HFFc6 (cell line): Measurements from ENCODE around the gene AHDC1. TPM values are rescaled to one million over a fixed set of nuclear protein-coding genes. Genes with fewer than 3 reads are reported as not detected.
A peak's percentile ranks its signal among the peaks of the same experiment; 100 is the strongest.

Experiments
- DNase-seq: peaks from one replicate; pipeline ENCODE4 v3.0.0-alpha.2; 2018
- H3K27ac Mint-ChIP-seq: 2 replicates; pipeline ENCODE4 v1.8.0; 2020; ENCODE audit warnings: mild to moderate bottlenecking, mixed read lengths
- H3K27me3 Mint-ChIP-seq: 2 replicates; pipeline ENCODE4 v1.8.0; 2021; ENCODE audit warnings: mild to moderate bottlenecking, moderate library complexity, mixed read lengths; ENCODE audit not compliant: insufficient read depth
- H3K36me3 Mint-ChIP-seq: 2 replicates; pipeline ENCODE4 v1.8.0; 2021; ENCODE audit warnings: low read depth, mixed read lengths
- H3K4me1 Mint-ChIP-seq: 2 replicates; pipeline ENCODE4 v1.8.0; 2020; ENCODE audit warnings: low read depth, mixed read lengths
- H3K4me3 Mint-ChIP-seq: 2 replicates; pipeline ENCODE4 v1.8.0; 2020; ENCODE audit warnings: mild to moderate bottlenecking, moderate library complexity, mixed read lengths
- H3K9me3 Mint-ChIP-seq: 2 replicates; pipeline ENCODE4 v1.8.0; 2020; ENCODE audit warnings: mild to moderate bottlenecking, mixed read lengths
- CTCF ChIP-seq: fragments of 200-600 bp; sonication (generic); IDR thresholded peaks from 2 replicates; pipeline ENCODE4 v1.5.0; 2021; ENCODE audit warnings: antibody characterized with exemption, mild to moderate bottlenecking
- total RNA-seq, 6 experiments: library from RNA; stranded (reverse); fragmentation: NEBNext Ultra II Directional; extraction: Animal tissue kit (Norgen Biotek cat#: 25700); gene quantifications; 2 replicates in 1 of 6; 3 replicates in 5 of 6; pipeline ENCODE4 v1.2.3, GENCODE V29; 2021

Gene AHDC1
- total RNA-seq, 6 experiments from 2014 or later: 30.7 to 53.2 (median 34.7) TPM

- no peak for DNase-seq
- Mint-ChIP-seq H3K36me3 (peaks cover 19% of the 10 kb centered on the region), H3K27ac (peak overlapping the region; percentile 90), H3K4me3 (peak overlapping the region; percentile 53; the same call in 1 of the 2 replicates), H3K9me3 (no peaks in the 10 kb centered on the region), H3K27me3 (peaks cover 23% of the 10 kb centered on the region), H3K4me1 (peaks cover 39% of the 10 kb centered on the region)
- no peak for TF ChIP-seq CTCF
These were observed 74.3 kb downstream of the AHDC1 start for GRCh38 chr1:27529704-27530018.

DNA sequence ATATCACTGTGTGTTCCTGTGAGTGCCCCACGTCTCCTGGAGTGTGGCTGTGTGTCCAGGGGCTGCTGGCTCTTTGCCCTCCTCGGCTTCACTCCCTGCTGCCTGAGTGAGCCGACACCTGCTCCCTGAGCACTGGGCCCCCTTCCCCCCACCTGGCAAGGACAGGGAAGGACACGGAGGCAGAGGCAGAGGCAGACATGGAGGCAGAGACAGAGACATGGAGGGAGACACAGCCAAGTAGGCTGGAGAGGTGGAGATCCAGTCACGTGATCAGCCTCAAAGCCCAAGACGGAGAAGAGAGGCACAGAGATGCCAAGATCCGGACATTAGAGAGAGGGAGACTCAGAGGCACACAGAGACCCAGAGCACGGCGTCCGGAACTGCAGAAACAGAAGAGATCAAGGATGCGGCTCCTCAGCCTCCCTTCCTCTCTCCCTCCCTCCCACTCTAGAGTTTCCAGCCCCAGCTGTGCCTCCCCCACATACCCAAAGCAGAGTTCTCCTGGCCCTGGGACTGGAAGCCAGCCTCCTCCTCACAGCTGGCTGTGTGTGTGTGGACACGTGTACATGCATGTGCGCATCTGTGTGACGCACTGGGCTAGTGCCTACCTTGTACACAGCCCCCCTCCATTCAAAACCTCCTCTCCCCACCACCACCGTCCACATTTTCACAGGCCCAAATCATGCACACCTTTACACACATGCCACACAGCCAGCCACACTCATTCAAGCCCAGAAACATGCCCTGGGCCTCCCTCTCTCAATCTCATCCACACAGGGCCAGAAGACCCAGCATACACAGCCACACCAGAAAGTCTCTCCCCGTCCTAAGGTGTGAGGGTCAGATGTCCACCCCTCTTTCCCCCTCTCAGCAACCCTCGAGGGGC is 74.9 kb downstream of the AHDC1 start:
- Mint-ChIP-seq H3K36me3 (peaks cover 19% of the 10 kb centered on the region), H3K27ac (peak overlapping the region; percentile 90), H3K9me3 (no peaks in the 10 kb centered on the region), H3K4me3 (peak overlapping the region; percentile 53), H3K4me1 (peaks cover 39% of the 10 kb centered on the region), H3K27me3 (peaks cover 27% of the 10 kb centered on the region)
- DNase-seq: peak; percentile 41
- TF ChIP-seq CTCF: no peak

GRCh38 chr1:27527890-27528817 is 75.8 kb downstream of the AHDC1 start:
- H3K9me3 Mint-ChIP-seq: no peaks in the 10 kb centered on the region
- H3K36me3 Mint-ChIP-seq: peaks cover 10% of the 10 kb centered on the region
- no peak for DNase-seq
- peaks cover 46% of the 10 kb centered on the region for H3K4me1 Mint-ChIP-seq
- H3K27ac Mint-ChIP-seq: peak overlapping the region; percentile 90
- peak overlapping the region; percentile 53 for H3K4me3 Mint-ChIP-seq
- peaks cover 27% of the 10 kb centered on the region for H3K27me3 Mint-ChIP-seq
- TF ChIP-seq CTCF: 0 out of 2 replicates have a peak, but pooled peaks have one; percentile 13

- H3K4me3 Mint-ChIP-seq: no peak overlapping the region; the same call in 1 of the 2 replicates
- peaks cover 4% of the 10 kb centered on the region; the same call in 1 of the 2 replicates for H3K36me3 Mint-ChIP-seq
- peaks cover 53% of the 10 kb centered on the region for H3K4me1 Mint-ChIP-seq
- H3K27ac Mint-ChIP-seq: no peak overlapping the region
- peaks cover 27% of the 10 kb centered on the region for H3K27me3 Mint-ChIP-seq
- DNase-seq: no peak
- no peak for TF ChIP-seq CTCF
- H3K9me3 Mint-ChIP-seq: no peaks in the 10 kb centered on the region
These were observed 76.6 kb downstream of the AHDC1 start for GRCh38 chr1:27527223-27527889.

GRCh38 chr1:27526569-27527222 is 77.2 kb downstream of the AHDC1 start:
- Mint-ChIP-seq H3K4me3 (peak overlapping the region; percentile 38), H3K9me3 (no peaks in the 10 kb centered on the region), H3K36me3 (peaks cover 4% of the 10 kb centered on the region; the same call in 1 of the 2 replicates), H3K4me1 (peaks cover 59% of the 10 kb centered on the region), H3K27me3 (peaks cover 25% of the 10 kb centered on the region), H3K27ac (peak overlapping the region; percentile 9)
- no peak for DNase-seq
- TF ChIP-seq CTCF: no peak
